ENCODE data around the gene MTR.
"Not testable (repeated sequence)": the region's sequence is repeated elsewhere in the genome, so short reads cannot be mapped to it uniquely, and the experiment has no call there.

MTR gene

DNA sequence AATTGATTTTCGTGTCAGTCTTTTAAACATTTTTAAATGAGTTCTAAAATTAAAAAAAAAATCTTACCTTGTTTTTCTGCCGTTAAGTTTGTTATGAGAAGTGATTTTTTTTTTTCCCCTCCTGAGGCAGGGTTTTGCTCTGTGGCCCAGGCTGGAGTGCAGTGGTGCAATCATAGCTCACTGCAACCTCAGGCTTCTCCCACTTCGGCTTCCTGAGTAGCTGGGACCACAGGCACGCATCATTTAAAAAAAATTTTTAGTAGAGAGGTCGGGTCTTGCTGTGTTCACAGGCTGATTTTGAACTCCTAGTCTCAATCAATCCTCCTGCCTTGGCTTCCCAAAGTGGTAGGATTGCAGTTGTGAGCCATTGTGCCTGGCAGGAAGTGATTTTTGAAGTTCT lies 41.1 kb downstream of the MTR start:
- DNase-seq = no peak

DNA sequence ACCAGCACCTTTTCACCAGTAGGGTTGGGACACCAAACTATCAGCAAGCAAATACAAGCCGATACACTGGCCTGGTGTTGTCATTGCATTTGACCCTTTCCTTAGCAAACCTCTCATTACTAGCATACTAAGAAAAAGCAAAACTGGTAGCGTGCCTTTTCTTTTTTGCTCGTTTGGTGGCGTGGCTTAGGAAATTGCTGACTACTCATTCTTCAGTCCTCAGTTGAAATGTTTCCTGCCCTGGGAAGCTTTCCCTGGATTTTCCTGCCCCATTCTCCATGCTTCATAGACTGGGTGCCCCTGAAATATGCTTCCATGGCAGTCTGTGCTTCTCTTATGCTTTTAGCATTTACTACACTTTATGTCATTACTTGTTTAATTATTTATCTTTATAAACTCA lies 42.0 kb downstream of the MTR start:
- no peak for DNase-seq

DNA sequence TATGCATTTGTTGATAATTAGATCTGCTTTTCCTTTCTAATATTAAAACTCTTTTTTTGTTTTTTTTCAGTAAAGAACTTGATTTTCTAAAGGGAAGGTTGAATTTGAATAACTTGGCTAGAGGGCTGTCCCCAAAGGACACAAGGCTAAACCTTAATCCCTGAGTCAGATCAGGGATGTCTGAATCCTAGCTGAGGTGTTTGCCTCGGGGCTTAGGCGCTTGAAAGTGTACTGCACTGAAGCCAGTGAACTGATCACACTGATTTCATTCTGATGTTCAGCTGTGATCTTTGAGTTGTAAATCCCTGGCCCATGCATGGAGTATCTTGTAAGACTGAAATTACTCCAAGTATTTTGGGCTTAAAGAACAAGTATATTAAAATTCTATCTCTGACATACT lies 42.8 kb downstream of the MTR start:
- DNase-seq = no peak

DNA sequence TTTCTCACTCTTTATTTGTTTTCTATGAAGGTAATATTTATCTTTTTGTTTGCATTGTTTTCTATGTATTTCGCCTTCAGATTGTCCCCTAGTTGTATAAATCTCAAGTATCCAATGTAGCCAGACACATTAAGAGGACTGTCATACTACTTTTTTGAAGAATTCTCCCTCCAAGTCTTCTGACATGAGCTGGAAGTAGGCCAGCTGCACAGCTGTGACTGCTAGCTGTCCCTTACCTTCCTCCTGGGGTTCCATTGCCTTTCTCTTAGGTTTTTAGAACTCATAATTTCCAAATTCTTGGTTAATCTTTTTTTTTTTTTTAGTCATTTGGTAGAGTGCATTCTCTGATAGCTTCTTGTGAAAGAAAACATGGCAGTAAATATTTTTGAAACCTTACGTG lies 46.2 kb downstream of the MTR start:
- no peak for DNase-seq

DNA sequence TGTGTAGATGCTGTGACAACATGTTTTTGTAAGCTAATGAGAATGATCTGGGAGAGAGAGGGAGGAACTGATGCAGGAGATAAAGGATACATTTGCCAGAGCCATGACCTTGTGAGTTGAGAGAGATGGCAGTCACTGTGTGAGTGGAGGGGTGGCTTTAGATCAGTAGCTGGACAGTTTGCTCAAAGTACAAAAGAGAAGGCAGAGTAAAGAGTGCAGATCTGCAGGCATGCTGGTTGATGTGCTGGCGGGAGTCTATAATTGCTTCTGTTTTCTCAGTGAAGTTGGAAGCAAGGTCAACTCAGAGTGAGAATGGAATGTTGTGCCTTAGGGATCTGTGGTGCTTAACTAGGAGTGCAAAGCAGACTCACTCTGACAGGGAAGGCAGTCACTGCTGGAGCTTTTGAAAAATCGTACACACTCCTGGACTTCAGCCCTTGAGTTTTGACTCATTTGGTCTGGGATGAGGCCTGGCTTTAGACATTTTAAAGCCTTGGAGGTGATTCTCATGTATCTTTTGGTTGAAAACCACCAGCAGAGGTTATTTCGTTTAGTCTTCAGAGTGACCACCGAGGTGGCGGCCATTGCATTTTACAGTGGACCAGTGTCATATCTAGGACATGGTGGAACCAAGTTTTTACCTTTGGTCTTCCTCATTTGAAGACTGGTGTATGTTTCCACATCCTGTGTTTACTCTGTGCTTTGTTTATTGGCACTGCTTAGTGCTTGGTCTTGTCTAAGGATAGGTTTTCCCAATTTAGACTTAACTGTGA lies 49.6 kb downstream of the MTR start:
- DNase-seq = no peak

DNA sequence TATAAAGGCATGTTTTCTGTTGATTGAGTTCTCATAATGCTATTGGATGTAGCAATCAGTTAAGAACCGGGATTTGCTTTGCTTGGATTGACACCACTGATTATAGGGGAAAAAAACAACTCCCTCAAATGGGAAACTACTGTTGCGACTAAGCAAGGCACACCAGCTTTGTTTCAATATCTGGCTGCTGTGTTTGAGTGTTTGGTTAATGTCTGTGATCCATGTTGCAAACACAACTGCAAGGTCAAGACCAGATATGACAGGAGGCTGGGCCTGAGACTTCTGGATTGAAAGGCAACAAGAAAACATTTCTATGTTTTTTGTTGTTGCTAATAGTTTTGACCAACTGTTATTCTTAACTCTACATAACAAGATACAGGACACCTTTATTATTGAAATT lies 50.7 kb downstream of the MTR start:
- DNase-seq = no peak

DNA sequence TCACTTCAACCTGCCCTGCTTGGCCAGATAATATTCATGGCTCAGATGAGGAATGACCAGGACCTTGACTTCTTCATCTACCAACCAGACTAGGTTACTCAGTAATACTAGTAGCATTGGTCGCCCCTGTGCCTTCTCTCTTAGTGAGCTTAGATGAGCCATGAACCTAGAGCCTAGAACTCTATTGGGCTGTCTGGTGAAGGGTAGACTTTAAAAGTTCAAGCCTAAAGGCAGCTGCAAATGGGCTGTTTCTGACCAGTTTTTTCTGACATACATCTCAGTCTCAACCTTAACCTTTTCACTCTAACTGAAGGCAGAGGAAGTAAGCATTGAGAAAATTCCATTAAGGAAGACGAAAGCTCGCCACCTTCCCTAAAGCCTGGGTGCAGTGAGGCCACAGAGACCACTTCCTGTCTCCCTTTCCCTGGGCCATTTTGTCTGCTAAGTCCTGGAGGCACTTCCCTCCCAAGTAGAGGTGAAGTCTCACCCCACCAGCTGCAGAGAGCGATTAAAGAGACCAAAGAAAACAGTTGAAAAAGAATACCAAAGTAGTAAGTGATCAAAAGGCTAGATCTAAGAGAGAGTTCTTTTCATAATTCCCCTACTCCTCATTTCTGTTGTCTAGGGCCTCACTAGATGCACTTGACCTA lies 53.3 kb downstream of the MTR start:
- DNase-seq = no peak

DNA sequence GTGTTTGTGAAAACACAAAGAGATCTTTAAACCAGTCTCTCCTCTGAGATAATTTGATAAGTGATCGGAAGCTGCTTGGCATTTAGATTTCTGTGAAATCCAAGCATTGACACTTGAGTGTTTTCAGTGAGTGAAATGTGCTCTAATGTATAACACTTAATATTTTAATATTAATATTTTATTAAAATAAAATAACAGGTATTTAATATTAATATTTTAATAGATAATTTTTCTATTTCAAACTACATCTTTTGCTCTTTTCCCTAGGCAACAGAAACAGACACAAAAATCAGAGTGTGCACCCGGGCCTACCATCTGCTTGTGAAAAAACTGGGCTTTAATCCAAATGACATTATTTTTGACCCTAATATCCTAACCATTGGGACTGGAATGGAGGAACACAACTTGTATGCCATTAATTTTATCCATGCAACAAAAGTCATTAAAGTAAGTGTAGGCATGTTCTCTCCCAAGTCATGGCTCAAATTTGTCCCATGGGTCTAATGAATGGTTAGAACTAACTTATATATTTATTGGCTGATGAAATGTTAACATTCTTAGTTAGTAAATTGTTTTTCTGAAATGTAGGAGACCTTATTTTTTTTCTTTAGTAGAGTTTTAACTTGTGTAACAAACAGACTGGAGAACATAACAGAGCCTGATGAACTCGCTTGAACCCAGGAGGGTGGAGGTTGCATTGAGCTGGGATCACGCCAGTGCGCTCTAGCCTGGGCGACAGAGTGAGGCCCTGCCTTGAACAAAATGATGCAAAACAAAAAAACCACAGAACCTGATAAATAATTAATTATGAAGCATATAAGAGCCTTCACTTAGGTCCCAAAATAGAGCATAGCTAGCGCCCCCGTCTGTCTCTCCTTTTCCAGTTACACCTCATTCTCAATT lies 55.2 kb downstream of the MTR start:
- DNase-seq = no peak

DNA sequence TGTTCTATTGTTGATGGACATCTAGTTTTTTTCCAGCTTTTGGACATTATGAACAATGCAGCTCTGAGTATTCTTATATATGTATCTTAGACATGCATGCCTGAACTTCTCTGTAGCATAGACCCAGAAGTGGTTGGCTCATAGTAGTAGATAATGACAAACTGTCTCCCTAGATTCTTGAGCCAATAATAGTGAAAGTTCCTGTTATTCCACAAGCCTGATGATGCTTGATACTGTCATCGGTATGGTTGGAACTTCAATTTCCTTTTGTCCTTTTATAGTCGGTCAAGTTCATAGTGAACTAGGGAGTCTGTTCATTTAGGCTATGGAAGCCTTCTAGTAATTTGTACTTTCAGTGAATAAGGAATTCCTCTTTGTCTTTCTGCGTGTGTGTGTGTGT lies 56.8 kb downstream of the MTR start:
- DNase-seq = no peak

DNA sequence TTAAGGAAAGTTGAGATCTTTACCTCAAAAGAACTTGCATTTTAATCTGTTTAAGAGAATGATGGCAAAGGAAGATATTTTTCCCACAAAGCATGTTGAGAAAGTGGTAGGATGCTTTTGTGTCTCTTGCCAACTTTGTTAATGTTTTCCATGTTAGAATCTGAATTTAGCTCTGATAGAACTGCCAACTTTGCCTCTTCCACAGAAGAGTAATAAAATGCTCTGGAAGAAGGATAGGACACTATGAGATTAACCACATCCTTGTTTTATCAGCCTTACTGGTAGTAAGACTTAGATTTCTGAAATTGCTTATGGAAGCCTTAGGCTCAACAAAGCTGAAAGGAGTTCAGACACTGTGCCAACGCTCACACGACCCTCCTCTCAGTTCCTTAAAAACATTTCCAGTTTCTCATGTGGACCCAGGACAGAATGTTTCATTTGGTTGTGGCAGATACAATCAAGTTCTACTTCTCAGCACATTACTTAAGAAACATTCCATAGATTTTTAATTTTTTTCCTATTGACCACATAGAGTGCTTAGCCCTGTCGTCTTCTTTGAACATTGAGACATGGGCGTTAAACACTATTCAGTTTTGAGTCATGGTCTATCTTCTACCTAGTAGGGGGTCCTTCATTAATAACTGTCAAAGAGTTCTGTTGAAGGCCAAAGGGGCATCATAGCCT lies 59.0 kb downstream of the MTR start:
- no peak for DNase-seq

DNA sequence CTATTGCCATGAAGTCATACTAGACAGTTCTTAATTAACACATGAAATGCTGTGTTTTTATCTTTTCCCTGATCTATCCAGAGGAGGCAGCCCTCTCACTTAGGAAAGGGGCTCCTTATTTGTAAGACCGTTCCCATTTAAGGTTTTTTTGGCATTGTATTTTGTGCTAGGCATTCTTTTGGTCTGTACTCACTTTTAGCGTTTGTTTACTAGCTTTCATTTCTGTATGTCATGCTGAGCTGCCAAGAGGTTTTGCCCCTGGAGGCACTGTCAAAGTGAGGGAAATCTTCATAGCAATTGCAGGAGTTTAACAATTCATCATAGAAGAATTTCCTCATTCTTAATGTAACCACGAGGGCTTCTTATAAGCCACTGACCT lies 59.5 kb downstream of the MTR start:
- no peak for DNase-seq

DNA sequence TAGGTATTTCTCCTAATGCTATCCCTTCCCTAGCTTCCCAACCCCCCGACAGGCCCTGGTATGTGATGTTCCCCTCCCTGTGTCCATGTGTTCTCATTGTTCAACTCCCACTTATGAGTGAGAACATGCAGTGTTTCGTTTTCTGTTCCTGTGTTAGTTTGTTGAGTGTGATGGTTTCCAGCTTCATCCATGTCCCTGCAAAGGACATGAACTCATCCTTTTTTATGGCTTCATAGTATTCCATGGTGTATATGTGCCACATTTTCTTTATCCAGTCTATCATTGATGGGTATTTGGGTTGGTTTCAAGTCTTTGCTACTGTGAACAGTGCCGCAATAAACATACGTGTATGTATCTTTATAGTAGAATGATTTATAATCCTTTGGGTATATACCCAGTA lies 61.6 kb downstream of the MTR start:
- DNase-seq = not testable (repeated sequence)

DNA sequence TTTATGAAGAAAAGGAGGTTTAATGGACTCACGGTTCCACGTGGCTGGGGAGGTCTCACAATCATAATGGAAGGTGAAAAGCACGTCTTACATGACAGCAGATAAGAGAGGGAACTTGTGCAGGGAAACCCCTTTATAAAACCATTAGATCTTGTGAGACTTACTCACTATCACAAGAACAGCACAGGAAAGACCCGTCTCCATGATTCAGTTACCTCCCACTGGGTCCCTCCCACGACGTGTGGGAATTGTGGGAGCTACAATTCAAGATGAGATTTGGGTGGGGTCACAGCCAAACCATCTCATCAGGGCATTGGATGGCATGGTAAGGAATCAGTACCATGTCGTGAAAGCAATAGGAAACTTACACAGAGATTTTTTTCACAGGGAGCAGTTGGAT lies 63.1 kb downstream of the MTR start:
- no peak for DNase-seq

DNA sequence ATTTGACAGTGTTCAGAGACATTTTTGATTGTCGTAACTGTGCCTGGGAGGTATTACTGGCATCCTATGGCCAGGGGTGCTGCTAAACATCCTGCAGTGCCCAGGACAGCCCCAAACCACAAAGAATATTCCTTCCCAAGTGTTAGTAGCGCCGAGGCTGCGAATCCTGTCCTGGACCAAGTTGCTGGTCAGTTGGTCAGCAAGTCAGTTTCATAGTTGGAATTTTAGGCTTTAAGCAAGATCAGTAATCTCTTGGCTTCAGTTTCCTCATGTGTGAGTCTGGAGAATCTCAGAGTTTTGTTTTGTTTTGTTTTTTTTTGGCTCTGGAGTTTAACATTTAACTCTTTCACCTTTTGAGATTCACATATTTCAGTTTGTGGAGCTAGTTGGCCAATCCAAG lies 65.0 kb downstream of the MTR start:
- DNase-seq = no peak

DNA sequence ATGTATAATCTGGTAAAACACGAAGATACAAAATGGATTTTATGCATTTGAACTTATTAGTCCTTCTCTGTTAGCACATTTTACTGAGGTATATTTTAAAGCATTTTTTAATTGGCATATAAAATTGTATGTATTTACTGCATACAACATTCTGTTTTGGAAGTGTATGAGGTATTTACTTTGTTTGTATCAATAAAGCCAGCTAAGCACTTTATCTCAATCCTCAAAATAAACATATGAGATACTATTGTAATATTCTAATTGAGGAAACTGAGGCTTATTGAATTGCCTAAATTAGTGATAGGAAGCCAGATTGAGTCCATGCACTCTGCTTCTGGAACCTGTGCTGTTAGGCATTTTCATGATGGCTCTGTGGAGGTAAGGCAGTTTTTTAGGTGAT lies 65.6 kb downstream of the MTR start:
- DNase-seq = no peak

DNA sequence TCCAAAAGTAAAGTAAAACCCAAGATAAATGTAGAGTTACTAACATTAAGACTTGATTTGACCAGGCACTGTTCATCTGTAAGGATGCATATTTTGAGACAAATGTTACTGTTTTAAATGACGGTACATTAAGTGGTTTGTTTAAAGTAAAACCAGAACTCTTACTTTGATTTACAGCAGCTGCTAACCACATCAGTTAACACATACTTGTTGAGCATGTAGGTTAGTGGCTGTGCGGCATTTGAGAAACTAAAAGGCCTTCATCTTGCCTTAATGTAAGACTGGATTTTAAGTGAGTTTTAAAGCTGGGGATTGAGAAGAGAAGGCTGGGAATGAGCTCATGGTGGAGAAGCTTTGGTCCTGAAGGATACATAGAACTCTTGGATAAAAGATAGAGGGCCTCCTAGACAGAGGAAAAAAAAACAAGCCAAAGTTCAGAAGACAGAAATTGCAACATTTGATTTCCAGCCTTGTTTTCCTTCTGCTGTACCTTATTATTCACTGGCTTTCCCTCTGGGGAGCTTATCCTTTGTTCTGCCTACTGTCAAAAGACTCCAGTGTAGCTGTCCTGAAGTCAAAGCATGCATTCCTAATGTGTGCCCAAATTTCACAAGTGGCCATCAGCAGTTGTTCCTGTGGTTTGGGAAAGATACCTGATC lies 66.6 kb downstream of the MTR start:
- DNase-seq = no peak

DNA sequence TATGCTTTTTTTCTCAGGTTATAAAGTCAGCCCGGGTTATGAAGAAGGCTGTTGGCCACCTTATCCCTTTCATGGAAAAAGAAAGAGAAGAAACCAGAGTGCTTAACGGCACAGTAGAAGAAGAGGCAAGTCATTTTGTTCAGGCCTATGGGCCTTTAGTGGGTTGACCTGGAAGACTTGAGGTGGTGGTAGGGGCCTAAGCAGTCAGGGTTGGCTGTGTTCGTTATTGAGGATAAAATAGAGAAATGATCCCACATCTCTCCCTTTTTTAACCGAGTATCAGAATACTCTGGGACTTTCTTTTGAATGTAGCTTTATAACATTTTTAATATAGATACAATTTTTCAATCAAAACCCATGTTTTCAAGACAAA lies 67.1 kb downstream of the MTR start:
- DNase-seq = no peak

DNA sequence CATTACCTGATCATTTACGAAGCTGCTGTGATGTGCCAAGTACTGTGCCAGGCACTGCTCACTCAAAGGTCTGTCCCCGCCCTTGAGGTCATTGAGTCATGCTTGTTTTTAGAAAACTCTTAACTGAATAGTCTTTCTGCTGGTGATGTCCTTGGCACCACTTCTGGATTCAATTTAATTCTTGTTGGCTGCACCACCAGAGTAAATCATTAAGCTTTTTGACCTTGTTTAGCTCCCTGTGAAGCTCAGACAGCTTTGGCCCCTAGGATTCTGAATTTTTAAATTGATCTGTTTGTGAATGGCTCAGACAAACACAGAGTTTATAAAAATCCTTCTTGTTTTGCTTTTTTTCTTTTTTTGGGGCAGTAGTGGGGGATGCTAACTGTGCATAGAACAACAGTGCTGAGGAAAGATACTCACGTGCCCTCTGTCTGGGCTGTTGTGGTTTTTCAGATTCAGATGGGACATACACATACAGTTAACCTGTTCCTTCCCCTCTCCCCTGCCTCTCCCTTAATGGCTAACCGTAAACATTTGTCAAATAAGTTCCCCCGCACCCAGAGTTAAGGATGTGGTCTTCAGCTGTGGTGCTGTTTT lies 67.6 kb downstream of the MTR start:
- no peak for DNase-seq

DNA sequence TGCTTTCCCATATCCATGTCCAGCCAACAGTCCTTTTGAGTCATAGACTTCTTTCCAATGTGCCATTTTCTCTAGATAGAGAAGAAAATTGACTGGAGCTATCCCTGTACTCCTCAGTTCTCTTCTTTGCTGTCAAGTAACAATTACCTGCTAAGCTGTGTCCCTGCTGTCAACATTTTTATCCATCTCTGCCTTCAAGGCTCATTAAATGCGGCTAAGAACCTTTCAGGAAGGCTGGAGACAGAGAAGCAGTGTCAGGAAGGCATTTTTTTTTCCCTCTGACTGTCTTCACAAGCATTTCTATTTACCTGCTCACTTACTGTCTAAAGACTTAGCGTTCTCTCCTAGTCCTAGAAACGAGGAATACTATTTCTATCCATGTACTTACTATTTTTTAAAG lies 69.1 kb downstream of the MTR start:
- DNase-seq = no peak

DNA sequence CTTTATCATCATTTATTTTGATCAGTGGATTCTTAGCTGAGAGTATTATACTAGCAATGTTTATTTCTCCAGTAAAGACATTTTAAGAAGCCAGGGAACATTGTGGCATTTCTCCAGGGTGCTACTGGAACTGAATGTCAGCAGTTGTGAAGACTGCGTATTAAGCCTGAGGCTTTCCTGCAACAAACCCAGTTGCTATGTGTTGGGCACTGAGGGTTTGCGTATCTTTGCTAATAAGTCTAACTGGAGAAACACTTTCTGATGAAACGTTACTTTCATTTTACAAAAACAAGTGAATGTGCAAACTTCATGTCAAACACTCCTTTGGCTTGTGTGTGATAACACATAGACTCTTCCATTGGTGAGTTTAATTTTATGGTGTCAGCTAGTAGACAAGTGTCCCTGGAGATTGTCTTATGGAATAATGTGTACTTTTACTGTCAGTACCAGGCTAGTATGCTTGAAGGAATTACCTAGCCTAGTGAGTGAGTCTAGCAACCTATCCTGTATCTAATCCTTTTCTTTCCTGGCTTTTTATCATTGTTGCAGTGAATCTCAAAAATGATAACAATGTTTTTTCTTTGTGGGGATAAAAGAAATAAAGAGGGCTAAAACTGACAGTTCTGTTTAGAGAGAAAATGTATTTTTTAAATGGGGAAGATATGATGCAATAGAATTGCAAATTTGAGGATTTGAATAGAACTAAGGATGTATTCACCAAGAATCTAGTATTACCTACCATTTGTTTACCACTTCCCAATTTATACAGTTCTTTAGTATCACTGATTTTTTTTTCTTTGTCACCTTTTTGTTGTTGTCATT lies 70.1 kb downstream of the MTR start:
- no peak for DNase-seq

DNA sequence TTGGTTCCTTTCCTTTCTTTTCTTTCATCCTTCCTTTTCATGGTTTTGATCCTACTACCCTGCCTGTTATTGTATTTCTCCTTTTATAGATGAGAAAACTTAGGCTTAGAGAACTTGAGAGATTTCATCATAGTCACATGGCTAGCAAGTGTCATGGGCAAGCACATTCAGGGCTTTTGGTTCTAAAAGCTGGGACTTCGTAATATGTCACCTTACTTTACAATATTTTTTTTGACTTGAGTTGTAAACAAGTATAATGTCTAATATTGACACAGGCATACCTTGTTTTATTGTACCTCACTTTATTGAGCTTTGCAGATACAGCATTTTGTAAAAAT lies 70.7 kb downstream of the MTR start:
- no peak for DNase-seq

Measured in NCI-H1436 treated with DMSO at 0.1 percent for 48 hours (cell line).